Amniotic stem cell (primary cell): ENCODE results near the gene TTC23.
"Not testable (repeated sequence)": the region's sequence is repeated elsewhere in the genome, so short reads cannot be mapped to it uniquely, and the experiment has no call there.

Experiments
- DNase-seq: peaks from one replicate; lab custom pipeline; 2025; lab: John Stamatoyannopoulos, UW

TTC23 gene

DNA sequence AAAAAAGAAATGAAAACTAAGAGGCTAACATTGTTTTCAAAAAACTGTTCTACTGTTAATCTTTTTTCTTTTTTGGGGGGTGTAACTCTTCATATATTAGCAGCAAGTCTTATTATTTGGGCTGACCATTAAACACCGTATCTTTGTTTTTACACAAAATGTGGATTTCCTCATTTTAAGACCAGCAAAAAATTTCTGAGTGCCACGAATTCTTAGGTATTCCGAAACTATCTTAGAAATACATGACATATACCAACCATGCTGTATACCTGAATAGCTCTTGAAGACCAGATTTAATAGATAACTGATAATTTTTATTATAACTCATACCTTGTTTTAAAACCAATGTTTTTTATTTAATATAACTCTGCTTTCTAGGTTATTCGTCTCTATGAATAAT lies 620 bp upstream of the TTC23 start:
- no peak for DNase-seq

DNA sequence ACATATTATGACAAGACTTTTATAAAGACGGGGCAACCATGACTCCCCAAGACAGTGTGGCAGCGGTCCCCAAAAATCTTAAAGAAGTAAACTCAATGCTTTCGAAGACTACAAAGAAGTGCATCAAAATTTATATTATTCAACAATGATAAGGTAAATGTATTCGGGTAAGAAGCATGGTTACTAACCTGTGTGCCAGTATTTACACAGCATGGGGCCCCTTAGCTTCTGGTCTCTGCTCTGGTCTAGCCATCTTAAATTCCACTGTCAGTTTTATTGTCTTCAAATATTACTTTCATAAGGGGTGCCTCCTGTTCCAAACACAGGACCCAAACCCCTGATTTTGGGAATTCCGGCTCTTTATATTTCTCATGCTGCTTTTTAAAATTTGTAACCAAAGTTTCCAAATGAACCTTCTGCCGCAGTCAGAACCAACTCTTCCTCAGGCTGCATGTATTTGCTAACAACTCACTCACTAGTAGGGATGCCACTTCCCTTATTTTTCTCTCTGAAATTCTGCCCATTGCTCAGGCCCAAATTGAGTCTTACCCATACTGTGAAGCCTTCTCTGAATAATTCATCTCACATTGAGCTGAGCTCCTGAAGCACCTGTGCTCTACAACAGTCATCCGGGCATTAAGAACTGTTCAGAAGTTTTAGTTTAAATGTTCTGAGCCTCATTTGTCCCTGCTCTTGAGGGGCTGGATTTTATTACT lies 1.2 kb downstream of the TTC23 start:
- no peak for DNase-seq

DNA sequence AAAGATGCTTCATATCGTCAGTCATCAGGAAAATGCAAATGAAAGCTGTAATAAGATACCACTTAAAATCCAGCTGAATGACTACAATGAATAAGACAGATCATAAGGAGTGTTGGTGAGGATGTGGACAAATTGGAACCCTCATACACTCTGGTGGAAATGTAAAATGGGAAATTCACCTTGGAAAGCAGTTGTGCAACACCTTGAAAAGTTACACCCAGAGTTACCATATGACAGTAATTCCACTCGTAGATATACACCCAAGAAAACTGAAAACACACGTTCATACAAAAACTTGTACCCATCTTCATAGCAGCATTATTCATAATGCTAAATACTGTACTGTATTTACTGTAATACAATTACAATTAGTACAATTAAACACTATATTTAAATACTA lies 2.3 kb downstream of the TTC23 start:
- DNase-seq, result no peak

DNA sequence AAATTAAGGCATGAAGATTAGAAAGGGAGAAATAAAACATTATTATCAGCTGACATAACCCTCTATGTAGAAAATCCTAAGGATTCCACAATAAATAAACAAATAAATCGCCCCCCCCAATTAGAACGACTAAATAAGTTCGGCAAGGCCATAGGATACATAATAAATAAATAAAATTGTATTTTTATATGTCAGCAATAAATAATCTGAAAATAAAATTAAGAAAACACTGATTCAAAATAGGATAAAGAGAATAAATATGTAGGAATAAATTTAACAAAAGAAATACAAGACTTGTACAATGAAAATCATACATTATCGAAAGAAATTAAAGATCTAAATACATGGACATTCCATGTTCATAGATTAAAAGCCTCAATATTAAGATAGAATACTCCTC lies 5.1 kb downstream of the TTC23 start:
- no peak for DNase-seq

DNA sequence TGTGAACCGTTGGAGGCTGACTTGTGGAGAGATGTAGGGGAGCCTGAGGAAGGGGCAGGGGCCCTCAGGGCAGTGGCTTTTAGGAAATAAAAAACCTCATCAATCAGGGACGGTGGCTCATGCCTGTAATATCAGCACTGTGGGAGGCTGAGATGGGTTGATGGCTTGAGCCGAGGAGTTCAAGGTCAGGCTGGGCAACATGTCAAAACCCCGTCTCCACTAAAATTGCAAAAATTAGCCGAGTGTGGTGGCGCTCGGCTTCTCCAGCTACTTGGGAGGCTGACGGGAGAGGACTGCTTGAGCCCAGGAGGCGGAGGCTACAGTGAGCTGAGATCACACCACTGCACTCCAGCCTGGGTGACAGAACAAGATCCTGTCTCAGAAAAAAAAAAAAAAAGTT lies 7.6 kb downstream of the TTC23 start:
- DNase-seq, result no peak

DNA sequence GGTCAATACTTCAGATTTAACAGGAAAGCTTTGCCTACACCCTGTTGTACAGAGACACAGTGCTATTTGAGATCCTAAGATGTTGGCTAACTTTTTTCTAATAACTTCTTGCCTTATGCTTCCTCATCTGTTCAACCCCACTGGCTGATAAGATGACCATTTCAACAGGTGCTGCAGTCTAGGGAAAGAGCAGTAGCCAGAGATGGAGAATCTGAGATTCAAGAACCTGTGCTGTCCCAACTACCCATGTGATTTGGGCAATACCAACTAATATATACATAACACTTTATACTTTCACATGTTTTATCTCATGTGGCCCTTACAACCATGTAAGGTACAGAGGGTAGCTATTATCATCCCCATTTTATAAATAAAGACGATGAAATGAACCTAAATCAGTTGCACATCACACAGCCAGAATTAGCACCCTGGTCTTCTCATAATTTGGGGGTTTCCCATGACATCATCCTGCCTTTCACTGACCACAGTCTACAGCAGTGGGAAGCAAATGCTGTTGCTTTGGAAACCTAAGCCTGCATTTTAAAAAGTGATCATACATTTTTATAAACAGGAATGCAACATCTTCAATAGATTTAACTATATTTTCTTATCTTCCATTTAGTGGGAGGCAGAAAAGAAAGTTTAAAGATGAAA lies 9.7 kb downstream of the TTC23 start:
- DNase-seq, result no peak

DNA sequence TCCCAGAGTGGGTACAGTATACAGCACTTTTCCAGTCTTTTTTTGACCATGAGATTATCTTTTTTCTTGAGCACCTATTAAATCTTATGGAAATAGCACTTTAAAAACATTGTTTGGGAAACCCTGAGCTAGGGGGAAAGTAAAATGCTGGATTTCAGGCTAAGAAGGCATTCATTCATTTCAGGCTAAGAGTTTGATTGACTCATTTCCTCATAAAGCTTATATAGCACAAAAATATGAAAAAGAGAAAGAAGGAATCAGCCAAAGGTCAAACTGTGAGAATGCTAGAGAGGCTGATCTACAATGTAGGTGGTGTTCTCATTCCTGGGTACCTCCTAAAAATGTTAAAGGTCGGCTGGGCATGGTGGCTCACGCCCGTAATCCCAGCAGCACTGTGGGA lies 10.5 kb downstream of the TTC23 start:
- DNase-seq, result no peak

DNA sequence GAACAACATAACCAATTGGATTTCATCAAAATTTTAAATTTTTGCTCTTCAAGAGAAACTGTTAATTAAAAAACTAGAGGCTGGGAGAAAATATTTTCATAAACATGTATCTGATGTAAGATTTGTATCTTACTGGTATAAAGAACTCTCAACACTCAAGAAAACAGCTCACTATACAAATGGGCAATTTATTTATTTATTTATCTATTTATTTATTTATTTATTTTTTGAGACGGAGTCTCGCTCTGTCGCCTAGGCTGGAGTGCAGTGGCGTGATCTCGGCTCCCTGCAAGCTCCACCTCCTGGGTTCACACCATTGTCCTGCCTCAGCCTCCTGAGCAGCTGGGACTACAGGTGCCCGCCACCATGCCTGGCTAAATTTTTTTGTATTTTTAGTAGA lies 15.2 kb downstream of the TTC23 start:
- not testable (repeated sequence) for DNase-seq

DNA sequence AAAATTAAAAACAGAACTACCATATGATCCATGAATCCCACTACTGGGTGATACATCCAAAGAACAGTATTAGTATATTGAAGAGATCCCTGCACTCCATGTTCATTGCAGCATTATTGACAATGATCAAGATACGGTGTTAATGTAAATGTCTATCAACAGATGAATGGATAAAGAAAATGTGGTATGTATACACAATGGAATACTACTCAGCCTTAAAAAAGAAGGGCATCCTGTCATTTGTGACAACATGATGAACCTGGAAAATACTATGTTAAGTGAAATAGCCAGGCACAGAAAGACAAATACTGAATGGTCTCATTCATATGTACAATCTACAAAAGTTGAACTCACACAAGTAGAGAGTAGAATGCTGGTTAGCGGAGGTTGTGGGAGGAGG lies 16.6 kb downstream of the TTC23 start:
- no peak for DNase-seq

DNA sequence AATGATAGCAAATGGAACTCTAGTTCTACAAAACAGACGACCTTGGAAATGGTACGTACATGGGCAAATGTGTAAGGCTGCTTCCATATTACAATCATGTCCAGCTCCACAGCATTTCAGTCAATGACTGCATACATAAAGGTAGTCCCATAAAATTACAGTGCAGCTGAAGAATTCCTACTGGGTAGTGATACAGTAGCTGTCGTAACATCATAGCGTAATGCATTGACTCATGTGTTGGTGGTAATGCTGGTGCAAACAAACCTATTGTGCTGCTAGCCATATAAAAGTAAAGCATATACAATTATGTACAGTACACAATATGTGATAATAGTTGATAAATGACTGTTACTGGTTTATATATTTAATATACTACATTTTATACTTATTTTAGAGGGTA lies 18.5 kb downstream of the TTC23 start:
- no peak for DNase-seq

DNA sequence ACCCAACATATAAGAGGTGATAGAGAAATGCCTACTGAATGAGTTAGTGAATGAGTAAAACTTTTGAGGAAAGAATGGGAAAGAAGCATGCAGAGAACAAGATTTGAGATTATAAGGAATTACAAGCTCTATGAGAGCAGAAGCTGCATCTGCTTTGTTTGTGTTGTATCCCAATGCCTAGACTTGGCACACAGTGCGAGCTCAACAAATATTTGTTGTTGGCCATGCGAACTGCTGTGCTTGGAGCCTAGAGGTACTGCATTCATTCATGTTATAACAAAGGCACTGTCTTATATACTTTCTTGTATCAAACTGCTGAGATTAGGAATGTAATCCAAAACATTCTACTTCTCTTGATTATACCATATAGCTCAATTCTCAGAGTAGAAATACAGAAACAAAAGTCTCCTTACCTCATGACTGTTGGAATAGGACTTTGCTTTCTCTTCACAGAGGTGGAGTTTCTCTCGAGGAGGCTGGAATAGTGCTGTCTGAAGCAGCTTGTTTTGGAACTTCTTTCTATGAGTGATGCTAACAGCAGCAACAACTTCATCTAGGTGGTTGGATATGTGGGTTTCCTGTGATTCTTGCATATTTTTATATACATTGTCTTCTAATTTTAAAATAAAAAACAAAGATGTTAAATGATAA lies 21.1 kb downstream of the TTC23 start:
- DNase-seq, result no peak

DNA sequence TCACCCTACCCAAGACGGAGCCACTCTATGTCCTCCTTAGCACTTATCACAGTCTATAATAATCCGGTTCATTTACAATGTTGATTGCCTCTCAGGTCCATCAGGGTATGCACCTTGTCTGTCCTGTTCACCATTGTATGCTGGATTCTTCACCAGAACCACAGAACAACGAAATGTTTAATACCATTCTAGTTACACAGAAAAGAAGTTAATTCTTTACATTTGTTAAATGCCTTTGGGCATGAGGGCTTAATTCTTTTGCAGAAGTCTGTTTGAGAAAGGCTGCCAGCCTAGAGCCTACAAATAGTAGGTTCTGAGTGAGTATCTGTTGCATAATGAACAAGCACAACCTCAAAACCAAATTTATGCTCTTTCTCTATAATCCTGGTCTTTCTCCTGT lies 22.6 kb downstream of the TTC23 start:
- no peak for DNase-seq

DNA sequence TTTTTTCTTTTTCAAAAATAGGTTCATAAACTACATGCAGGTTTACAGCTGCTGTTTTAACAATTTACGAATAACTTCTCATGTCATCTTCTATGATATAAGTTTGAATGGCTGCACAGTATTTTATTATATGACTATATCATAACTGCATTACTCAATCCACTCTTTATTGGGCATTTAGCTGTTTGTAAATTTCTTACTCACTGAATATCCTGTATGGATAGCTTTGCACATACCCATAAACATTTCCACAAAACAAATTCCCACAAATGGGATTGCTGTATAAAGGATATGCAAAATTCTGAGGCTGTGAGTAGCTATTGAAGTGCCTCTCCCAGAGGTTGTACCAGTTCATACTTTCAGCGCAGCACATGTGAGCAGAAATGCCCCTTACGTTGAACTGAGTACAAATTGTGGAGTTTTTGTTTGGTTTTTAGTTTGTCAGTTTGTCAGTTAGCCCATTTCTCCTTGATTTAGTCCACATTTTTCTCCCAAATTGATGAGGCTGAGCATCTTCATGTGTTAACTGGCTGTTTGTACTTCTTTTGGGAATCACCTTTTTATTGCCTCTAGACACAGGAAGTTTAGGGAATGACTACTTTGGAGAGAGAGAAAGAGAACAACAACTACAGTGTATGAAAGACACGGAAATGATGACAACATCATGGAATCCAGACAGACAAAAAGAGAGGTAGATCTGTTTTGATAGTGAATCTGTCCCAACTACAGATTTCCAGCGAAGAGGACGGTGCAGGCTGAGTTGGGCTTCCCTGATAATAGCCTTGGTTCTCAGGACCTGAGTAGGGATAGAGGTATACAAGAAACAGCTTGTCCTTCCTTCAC lies 24.8 kb downstream of the TTC23 start:
- DNase-seq, result no peak

DNA sequence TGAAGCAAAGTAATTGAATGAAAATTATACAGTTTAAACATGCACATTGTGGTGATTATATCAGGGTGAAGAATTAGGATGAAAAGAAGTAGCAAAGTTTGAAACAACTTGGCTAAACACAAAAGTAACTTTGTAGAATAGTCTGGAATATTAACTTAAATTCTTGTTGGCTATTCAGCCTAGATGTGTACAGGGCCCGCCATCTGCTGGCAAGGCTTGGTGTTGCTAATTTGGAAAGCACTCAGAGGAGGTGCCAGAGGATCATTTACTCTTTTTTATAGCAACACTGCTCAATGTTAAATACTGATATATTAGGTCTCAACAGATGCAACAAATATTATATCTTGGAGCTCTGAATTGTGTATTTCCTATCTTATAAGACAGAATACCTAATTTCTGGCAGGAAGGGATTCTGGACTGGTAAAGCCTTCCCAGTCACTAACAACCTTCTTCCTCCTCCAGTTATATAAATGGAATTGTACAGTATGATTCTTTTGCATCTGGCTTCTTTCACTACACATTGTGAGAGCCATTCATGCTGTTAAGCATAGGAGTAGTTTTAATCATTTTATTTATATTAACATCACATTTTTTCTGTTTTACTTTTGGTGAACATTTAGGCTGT lies 36.1 kb downstream of the TTC23 start:
- DNase-seq, result peak; percentile 50

DNA sequence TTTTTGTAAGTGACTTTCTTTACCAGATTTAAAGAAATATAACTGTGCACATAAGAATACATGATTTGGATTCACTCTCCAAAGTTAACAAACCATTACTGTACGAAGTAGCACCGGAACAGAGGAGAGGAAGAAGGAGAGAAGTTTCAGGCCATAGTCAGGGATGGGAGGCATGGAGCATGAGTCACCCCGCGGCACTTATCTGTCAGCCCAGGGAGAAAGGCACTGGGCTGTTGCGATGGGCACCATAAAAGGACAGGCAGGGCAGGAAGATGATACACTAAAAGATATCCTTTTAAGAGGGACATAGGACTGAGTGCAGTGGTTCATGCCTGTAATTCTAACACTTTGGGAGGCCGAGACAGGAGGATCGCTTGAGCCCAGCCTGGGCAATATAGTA lies 37.0 kb downstream of the TTC23 start:
- no peak for DNase-seq

DNA sequence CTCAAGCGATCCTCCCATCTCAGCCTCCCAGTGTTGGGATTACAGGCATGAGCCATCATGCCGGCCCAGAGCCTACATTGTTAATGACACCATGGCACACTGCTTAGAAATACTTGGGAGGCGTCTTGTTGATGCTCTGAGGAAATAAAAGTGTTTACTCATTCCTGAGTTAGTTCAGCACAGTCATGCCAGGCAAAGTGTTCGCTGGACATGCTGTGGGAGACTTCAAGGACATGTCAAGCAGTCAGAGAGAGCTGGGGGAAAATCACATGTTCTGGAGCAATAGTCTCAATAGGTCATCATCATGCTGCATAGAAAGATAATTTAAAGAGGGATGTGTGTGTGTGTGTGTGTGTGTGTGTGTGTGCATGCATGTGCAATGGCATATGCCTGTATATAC lies 37.5 kb downstream of the TTC23 start:
- DNase-seq, result no peak

DNA sequence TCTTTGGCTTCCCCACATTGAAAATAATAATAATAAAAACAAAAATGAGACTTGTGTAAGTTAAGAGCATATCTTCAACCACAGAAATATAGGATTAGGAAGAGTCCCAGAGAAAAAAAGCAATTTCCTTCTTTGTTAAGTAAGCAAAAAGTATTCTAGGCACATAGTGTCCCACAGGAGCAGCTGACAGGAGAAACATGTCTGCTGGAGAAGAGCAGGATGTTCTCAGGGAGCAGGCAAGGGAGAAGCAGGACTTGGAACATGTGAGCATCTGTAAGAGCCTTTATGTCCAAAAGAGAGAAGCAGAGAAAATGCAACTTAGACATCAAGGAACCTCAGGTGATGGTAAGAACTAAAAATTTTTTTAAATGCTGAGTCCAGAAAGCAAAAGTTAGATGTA lies 39.0 kb downstream of the TTC23 start:
- no peak for DNase-seq

DNA sequence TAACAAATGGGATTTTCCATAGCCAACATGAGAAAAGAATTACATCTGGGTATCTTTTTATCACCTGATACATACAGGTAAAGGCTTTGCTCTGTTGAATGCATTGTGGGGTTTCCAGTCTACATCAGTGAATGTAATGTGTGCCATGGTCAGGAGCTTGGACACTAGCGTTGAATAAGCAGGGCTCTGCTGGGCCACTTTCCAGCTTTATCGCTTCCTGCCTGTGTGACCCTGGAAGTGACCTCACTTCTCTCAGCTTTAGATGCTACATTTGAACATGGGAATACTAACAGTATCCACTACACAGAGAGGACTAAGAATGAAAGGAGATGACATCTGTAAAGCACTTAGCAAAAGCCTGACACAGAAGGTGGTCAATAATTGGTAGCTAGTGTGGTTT lies 40.1 kb downstream of the TTC23 start:
- DNase-seq, result no peak

DNA sequence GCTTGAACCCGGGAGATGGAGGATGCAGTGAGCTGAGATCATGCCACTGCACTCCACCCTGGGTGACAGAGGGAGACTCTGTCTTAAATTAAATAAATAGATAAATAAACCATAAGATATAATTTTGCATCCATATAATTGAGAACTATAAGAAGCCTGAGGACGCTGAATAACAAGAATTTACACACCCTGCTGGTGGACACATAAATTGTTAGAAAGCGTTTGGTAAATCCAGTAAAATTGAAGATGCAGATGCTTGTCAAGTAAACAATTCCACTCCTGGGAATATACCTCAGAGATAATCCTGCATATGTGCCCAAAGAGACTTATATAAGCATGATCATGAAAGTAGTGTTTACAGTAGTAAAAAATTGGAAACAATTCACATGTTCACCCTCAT lies 41.7 kb downstream of the TTC23 start:
- DNase-seq, result no peak

DNA sequence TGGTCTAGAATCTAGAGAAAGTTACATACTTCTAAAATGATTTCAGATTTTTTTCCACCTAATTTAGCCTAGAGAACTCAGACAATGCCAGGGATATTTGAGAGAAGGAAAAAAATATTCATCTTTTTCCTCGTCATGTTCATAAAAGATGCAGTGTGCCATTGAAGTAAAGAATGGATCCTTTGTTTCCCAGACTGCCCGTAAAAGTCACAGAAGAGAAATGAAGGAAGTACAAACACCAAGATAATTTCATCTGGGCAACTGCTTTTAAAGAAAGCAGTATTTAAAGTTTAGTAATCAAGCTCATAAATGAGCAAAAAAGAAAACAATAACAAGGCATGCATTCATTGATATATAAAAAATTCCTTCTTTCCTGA lies 47.2 kb downstream of the TTC23 start:
- no peak for DNase-seq

DNA sequence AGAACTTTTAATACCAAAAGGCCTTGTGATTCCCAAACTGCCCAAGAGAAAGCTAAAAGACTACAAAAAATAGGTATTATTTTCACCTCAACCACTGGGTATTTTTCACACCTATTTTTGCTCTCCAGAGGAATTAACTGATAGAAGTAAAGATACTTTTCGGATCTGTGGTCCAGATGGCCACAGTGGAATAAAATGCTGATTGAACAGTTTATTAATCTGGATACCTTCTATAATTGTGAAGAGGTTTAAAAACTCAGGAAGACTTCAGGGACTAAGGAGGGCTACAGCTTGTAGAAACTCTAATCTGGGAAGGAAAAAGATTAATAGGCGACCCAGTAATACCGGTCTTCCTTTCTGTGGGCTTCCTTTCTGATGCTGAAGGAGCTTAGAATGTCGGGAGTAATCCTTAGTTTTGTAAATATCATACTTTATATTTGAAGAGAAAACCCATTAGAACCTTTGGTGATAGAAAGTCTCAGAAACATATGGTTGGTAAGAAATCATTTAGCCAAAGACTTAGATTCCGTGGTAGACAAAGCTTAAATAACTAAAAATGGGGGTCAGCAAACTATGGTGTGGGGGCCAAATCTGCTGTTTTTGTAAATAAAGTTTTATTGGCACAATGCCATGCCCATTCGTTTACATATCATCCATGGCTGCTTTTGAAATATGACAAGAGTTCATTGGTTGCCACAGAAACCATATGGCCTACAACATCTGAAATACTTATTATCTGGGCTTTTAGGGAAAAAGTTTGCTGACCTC lies 47.8 kb downstream of the TTC23 start:
- DNase-seq, result no peak

DNA sequence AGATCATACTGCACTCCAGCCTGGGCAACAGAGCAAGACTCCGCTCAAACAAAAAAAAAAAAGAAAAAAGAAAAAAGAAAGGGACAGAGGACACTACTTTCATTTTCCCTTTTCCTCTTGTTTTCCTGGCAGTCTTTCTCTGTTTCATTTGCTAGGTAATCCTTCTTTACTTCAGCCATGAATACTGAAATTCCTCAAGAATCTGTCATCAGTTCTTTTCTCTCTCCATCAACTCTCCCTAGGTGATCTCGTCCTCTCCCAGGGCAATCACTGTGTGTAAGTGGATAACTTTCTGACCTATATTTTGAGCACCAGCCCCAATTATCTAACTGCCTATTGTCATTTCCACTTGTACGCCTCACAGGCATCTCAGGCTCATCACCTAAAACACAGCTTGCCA lies 51.5 kb downstream of the TTC23 start:
- DNase-seq, result no peak
